Kidney epithelial cell (primary cell): ENCODE results near the gene GLE1. TPM values are rescaled to one million over a fixed set of nuclear protein-coding genes. Genes with fewer than 3 reads are reported as not detected.

Source experiments
- DNase-seq: peaks from one replicate; pipeline ENCODE4 v3.0.0-alpha.2; 2010; ENCODE audit warnings: low read depth
- H3K27me3 ChIP-seq: 2 replicates; pipeline ENCODE4 v1.6.0; 2011; ENCODE audit warnings: low read length; ENCODE audit not compliant: control insufficient read depth, insufficient read depth
- H3K36me3 ChIP-seq: 2 replicates; pipeline ENCODE4 v1.5.1; 2011; ENCODE audit warnings: low read length; ENCODE audit not compliant: control insufficient read depth, insufficient read depth
- H3K4me3 ChIP-seq: 2 replicates; pipeline ENCODE4 v1.5.1; 2011; ENCODE audit warnings: low read depth, mild to moderate bottlenecking, control low read depth, low read length
- CTCF ChIP-seq: IDR thresholded peaks from 2 replicates; pipeline ENCODE4 v1.5.1; 2011; ENCODE audit warnings: mild to moderate bottlenecking, moderate library complexity, low read length, control low read depth, inconsistent platforms; ENCODE audit not compliant: insufficient read depth, poor library complexity, severe bottlenecking
- total RNA-seq: library from RNA; depleted of rRNA; stranded (reverse); fragments of >200 nt; gene quantifications from 2 replicates; pipeline ENCODE4 v1.2.3, GENCODE V29; 2015

Gene GLE1
- total RNA-seq, 1 donor from 2014 or later = 31.7 TPM

GRCh38 chr9:128494108-128494745 lies 10.3 kb upstream of the GLE1 start:
- H3K4me3 ChIP-seq = no peak overlapping the region
- H3K36me3 ChIP-seq = peaks cover 7% of the 10 kb centered on the region
- TF ChIP-seq CTCF = no peak
- DNase-seq = no peak
- H3K27me3 ChIP-seq = no peaks in the 10 kb centered on the region

GRCh38 chr9:128494746-128495129 lies 9.8 kb upstream of the GLE1 start:
- no peak for DNase-seq
- TF ChIP-seq CTCF = no peak
- Histone ChIP-seq H3K36me3 (peaks cover 7% of the 10 kb centered on the region), H3K27me3 (no peaks in the 10 kb centered on the region), H3K4me3 (no peak overlapping the region)

DNA sequence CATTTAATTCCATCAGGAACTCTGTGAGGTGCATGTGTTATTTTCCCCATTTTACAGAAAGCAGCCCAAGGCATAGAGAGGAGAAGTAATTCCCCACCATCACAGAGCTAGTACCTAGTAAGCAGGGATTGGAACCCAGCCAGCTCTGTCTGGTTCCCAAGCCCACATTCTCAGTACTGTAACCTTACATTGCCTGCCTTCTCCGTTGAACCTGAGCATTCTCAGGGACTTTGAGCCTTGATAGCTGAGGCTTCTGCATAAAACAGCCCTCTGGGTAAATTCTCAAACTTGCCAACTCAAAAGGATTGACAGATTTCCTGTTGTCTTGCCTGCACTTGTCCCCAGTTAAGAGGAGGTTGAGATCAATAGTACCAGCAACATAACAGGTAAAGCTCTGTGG lies 9.2 kb upstream of the GLE1 start:
- Histone ChIP-seq H3K36me3 (peaks cover 7% of the 10 kb centered on the region), H3K27me3 (no peaks in the 10 kb centered on the region), H3K4me3 (no peak overlapping the region)
- no peak for DNase-seq
- no peak for TF ChIP-seq CTCF

DNA sequence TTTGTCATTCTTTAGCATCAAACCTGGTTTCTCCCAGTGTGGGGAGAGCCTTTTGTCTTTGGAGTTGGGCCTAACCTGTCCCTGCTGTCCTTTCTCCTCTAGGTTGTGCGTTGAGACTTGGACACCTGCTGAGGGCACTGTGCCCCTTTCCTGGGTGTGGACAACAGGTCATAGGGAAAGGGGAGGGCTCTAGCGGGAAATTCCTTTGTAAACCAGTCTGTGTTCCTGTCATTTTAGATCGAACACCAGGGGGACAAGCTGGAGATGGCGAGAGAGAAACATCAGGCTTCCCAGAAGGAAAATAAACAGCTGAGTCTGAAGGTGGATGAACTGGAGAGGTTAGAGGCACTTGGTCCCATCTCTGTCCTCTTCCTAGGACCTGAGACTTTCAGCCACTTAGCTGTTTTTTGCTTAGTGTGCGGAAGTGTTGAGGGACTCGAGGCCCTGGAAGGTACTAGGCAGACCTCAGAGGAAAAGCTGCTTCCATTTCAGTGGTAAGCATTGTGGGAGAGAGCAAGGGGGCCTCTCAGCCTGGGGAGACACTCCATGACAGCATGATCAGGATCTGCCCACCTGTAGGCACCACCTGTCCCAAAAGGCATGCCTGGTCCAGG lies 8.6 kb upstream of the GLE1 start:
- H3K36me3 ChIP-seq = peaks cover 7% of the 10 kb centered on the region
- DNase-seq = no peak
- H3K4me3 ChIP-seq = no peak overlapping the region
- TF ChIP-seq CTCF = no peak
- no peaks in the 10 kb centered on the region for H3K27me3 ChIP-seq

- Histone ChIP-seq H3K27me3 (no peaks in the 10 kb centered on the region), H3K4me3 (no peak overlapping the region), H3K36me3 (peaks cover 4% of the 10 kb centered on the region)
- no peak for DNase-seq
- no peak for TF ChIP-seq CTCF
Observed at GRCh38 chr9:128497824-128498610, 6.5 kb upstream of the GLE1 start.
